Osteoblast (primary cell): ENCODE measurements around the gene MYOM3. TPM values are rescaled to one million over a fixed set of nuclear protein-coding genes. Genes with fewer than 3 reads are reported as not detected.

ENCODE experiments used
- DNase-seq: peaks from one replicate; pipeline ENCODE4 v3.0.0; 2011; ENCODE audit warnings: low spot score, mixed read lengths; ENCODE audit not compliant: insufficient read length; ENCODE audit errors: missing footprints
- H2AFZ ChIP-seq: 2 replicates; pipeline ENCODE4 v1.6.0; 2011; ENCODE audit warnings: mild to moderate bottlenecking, low read length
- H3K27ac ChIP-seq: 2 replicates; pipeline ENCODE4 v1.5.1; 2011; ENCODE audit warnings: mild to moderate bottlenecking, low read depth, low read length, moderate library complexity
- H3K27me3 ChIP-seq: 2 replicates; pipeline ENCODE4 v1.6.0; 2012; ENCODE audit warnings: mild to moderate bottlenecking, control low read depth, inconsistent platforms, low read length, moderate library complexity; ENCODE audit not compliant: insufficient read depth
- H3K36me3 ChIP-seq: 2 replicates; pipeline ENCODE4 v1.5.1; 2011; ENCODE audit warnings: mild to moderate bottlenecking, low read length, control low read depth, moderate library complexity; ENCODE audit not compliant: insufficient read depth
- H3K4me1 ChIP-seq: 2 replicates; pipeline ENCODE4 v1.5.1; 2011; ENCODE audit warnings: mild to moderate bottlenecking, low read length, control low read depth, moderate library complexity; ENCODE audit not compliant: insufficient read depth
- H3K4me2 ChIP-seq: 2 replicates; pipeline ENCODE4 v1.6.0; 2011; ENCODE audit warnings: mild to moderate bottlenecking, low read length; ENCODE audit not compliant: insufficient read depth
- H3K4me3 ChIP-seq: fragments of 200-600 bp; sonication (generic); 3 replicates; pipeline ENCODE4 v1.5.1; 2012; ENCODE audit warnings: mild to moderate bottlenecking, low read length, inconsistent platforms; ENCODE audit not compliant: insufficient read depth
- H3K79me2 ChIP-seq: 2 replicates; pipeline ENCODE4 v1.6.0; 2012; ENCODE audit warnings: mild to moderate bottlenecking, low read length, control low read depth, inconsistent platforms; ENCODE audit not compliant: insufficient read depth
- H3K9me3 ChIP-seq: 2 replicates; pipeline ENCODE4 v1.5.1; 2011; ENCODE audit warnings: low read depth, low read length, control low read depth
- H4K20me1 ChIP-seq: 2 replicates; pipeline ENCODE4 v1.6.0; 2012; ENCODE audit warnings: mild to moderate bottlenecking, low read length, control low read depth; ENCODE audit not compliant: insufficient read depth
- CTCF ChIP-seq: IDR thresholded peaks from 2 replicates; pipeline ENCODE4 v1.5.1; 2011; ENCODE audit warnings: mild to moderate bottlenecking, low read depth, low read length, moderate library complexity; ENCODE audit errors: extremely low read depth
- total RNA-seq: library from RNA; depleted of rRNA; stranded (reverse); fragments of >200 nt; gene quantifications from 2 replicates; pipeline ENCODE4 v1.2.3, GENCODE V29; 2012

The MYOM3 gene
- total RNA-seq, 1 donor: under 0.01 TPM

GRCh38 chr1:24156542-24157260 lies 44.8 kb upstream of the MYOM3 start:
- DNase-seq: no peak
- peaks cover 31% of the 10 kb centered on the region for H3K27me3 ChIP-seq
- H3K4me1 ChIP-seq: no peaks in the 10 kb centered on the region
- no peak overlapping the region for H2AFZ ChIP-seq
- no peak overlapping the region for H3K4me2 ChIP-seq
- H4K20me1 ChIP-seq: no peaks in the 10 kb centered on the region
- H3K9me3 ChIP-seq: no peaks in the 10 kb centered on the region
- H3K4me3 ChIP-seq: no peak overlapping the region
- H3K79me2 ChIP-seq: no peaks in the 10 kb centered on the region
- no peaks in the 10 kb centered on the region for H3K36me3 ChIP-seq
- TF ChIP-seq CTCF: no peak
- H3K27ac ChIP-seq: no peak overlapping the region

- H3K4me2 ChIP-seq: no peak overlapping the region
- no peak overlapping the region for H2AFZ ChIP-seq
- peaks cover 36% of the 10 kb centered on the region for H3K27me3 ChIP-seq
- no peak overlapping the region for H3K4me3 ChIP-seq
- no peak for DNase-seq
- H3K27ac ChIP-seq: no peak overlapping the region
- H4K20me1 ChIP-seq: no peaks in the 10 kb centered on the region
- no peak for TF ChIP-seq CTCF
- no peaks in the 10 kb centered on the region for H3K9me3 ChIP-seq
- H3K4me1 ChIP-seq: peaks cover 3% of the 10 kb centered on the region
- H3K36me3 ChIP-seq: no peaks in the 10 kb centered on the region
- H3K79me2 ChIP-seq: no peaks in the 10 kb centered on the region
Measured at GRCh38 chr1:24155011-24155782, 43.3 kb upstream of the MYOM3 start.

- H3K4me1 ChIP-seq: peaks cover 7% of the 10 kb centered on the region
- H3K36me3 ChIP-seq: no peaks in the 10 kb centered on the region
- no peak for DNase-seq
- no peak overlapping the region for H2AFZ ChIP-seq
- H3K27ac ChIP-seq: no peak overlapping the region
- no peaks in the 10 kb centered on the region for H3K9me3 ChIP-seq
- TF ChIP-seq CTCF: no peak
- no peak overlapping the region for H3K4me3 ChIP-seq
- peaks cover 34% of the 10 kb centered on the region for H3K27me3 ChIP-seq
- H4K20me1 ChIP-seq: no peaks in the 10 kb centered on the region
- H3K79me2 ChIP-seq: no peaks in the 10 kb centered on the region
- H3K4me2 ChIP-seq: no peak overlapping the region
Measured at GRCh38 chr1:24154215-24154614, 42.3 kb upstream of the MYOM3 start.
